Astrocyte (in vitro differentiated cells and primary cell): Measurements from ENCODE around the gene PPP6R2. TPM values are rescaled to one million over a fixed set of nuclear protein-coding genes. Genes with fewer than 3 reads are reported as not detected.
A peak's percentile ranks its signal among the peaks of the same experiment; 100 is the strongest.

Experiments
- DNase-seq: peaks from one replicate; pipeline ENCODE4 v3.0.0-alpha.2; 2010; ENCODE audit warnings: low read depth
- FAIRE-seq: peaks from 2 replicates; lab custom pipeline; 2011; peaks lifted over from hg19 to GRCh38; lab: Jason Lieb, UNC
- H2AFZ ChIP-seq: 2 replicates; pipeline ENCODE4 v1.6.0; 2012; ENCODE audit warnings: low read depth, low read length, inconsistent platforms
- H3K27ac ChIP-seq: 2 replicates; pipeline ENCODE4 v1.5.1; 2011; ENCODE audit warnings: low read depth, low read length, inconsistent platforms
- H3K27me3 ChIP-seq: 2 replicates; pipeline ENCODE4 v1.6.0; 2011; ENCODE audit warnings: low read length, inconsistent platforms; ENCODE audit not compliant: insufficient read depth
- H3K36me3 ChIP-seq: 2 replicates; pipeline ENCODE4 v1.5.1; 2011; ENCODE audit warnings: low read length, inconsistent platforms; ENCODE audit not compliant: insufficient read depth
- H3K4me1 ChIP-seq: 2 replicates; pipeline ENCODE4 v1.5.1; 2011; ENCODE audit warnings: low read length, inconsistent platforms; ENCODE audit not compliant: insufficient read depth
- H3K4me2 ChIP-seq: 2 replicates; pipeline ENCODE4 v1.6.0; 2012; ENCODE audit warnings: low read length, inconsistent platforms
- H3K4me3 ChIP-seq: 2 replicates; pipeline ENCODE4 v1.5.1; 2011; ENCODE audit warnings: low read depth, mild to moderate bottlenecking, low read length, inconsistent platforms; ENCODE audit not compliant: insufficient read depth
- H3K79me2 ChIP-seq: 2 replicates; pipeline ENCODE4 v1.6.0; 2012; ENCODE audit warnings: mild to moderate bottlenecking, low read length, inconsistent platforms; ENCODE audit not compliant: insufficient read depth
- H3K9ac ChIP-seq: 2 replicates; pipeline ENCODE4 v1.6.0; 2012; ENCODE audit warnings: mild to moderate bottlenecking, low read length, inconsistent platforms
- H3K9me3 ChIP-seq: 2 replicates; pipeline ENCODE4 v1.5.1; 2012; ENCODE audit warnings: low read depth, mild to moderate bottlenecking, low read length, inconsistent platforms; ENCODE audit not compliant: insufficient read depth
- H4K20me1 ChIP-seq: 2 replicates; pipeline ENCODE4 v1.6.0; 2012; ENCODE audit warnings: low read length, inconsistent platforms; ENCODE audit not compliant: insufficient read depth
- H3K27ac Mint-ChIP-seq: one replicate; pipeline ENCODE4 v1.8.0; 2021; ENCODE audit warnings: mild to moderate bottlenecking, mixed read lengths; ENCODE audit not compliant: unreplicated experiment
- H3K27me3 Mint-ChIP-seq: one replicate; pipeline ENCODE4 v1.8.0; 2021; ENCODE audit warnings: low read depth, mixed read lengths; ENCODE audit not compliant: unreplicated experiment
- H3K36me3 Mint-ChIP-seq: one replicate; pipeline ENCODE4 v1.8.0; 2021; ENCODE audit warnings: low read depth, mixed read lengths; ENCODE audit not compliant: unreplicated experiment
- H3K4me1 Mint-ChIP-seq: one replicate; pipeline ENCODE4 v1.8.0; 2021; ENCODE audit warnings: low read depth, mixed read lengths; ENCODE audit not compliant: unreplicated experiment
- H3K4me3 Mint-ChIP-seq: one replicate; pipeline ENCODE4 v1.8.0; 2021; ENCODE audit warnings: mild to moderate bottlenecking, moderate library complexity, mixed read lengths; ENCODE audit not compliant: unreplicated experiment
- H3K9me3 Mint-ChIP-seq: one replicate; pipeline ENCODE4 v1.8.0; 2021; ENCODE audit warnings: mild to moderate bottlenecking, mixed read lengths; ENCODE audit not compliant: unreplicated experiment
- CTCF ChIP-seq: IDR thresholded peaks from 2 replicates; pipeline ENCODE4 v1.5.1; 2011; ENCODE audit warnings: low read depth, mild to moderate bottlenecking, inconsistent platforms, low read length, moderate library complexity; ENCODE audit not compliant: insufficient read depth
- EZH2 ChIP-seq: IDR thresholded peaks from 2 replicates; pipeline ENCODE4 v1.6.1; 2012; ENCODE audit warnings: mild to moderate bottlenecking, low read length, inconsistent platforms; ENCODE audit not compliant: insufficient read depth
- total RNA-seq: library from RNA; stranded (reverse); gene quantifications from 2 replicates; pipeline ENCODE4 v1.2.1, GENCODE V29; 2021

Gene PPP6R2
- total RNA-seq, 1 donor from 2014 or later = 48.3 TPM

DNA sequence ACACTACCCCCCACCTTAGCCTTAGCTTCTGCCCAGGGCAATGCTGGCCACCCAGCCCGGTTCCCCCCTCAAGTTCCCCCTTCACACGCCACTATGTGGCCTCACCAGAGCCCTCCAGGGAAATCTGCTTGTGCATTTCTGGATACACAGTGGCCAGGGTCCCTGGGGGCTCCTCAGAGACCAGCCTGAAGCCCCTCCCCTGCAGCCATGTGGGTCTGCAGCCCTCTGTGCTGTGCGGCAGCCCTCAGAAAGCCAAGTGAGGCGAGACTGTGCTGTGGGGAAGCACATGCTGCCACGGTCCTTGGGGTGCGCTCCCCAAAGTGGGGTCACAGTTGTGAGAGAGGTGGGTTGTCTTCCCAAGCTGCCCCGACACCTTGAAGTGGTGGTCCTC, 33.5 kb upstream of the PPP6R2 start:
- TF ChIP-seq CTCF (no peak), EZH2 (no peak)
- peaks cover 13% of the 10 kb centered on the region for H4K20me1 ChIP-seq
- no peak overlapping the region for H3K4me2 ChIP-seq
- Mint-ChIP-seq H3K27me3 (peaks cover 4% of the 10 kb centered on the region), H3K27ac (no peak overlapping the region), H3K4me3 (no peak overlapping the region), H3K36me3 (peaks cover 2% of the 10 kb centered on the region), H3K9me3 (peaks cover 2% of the 10 kb centered on the region), H3K4me1 (peaks cover 12% of the 10 kb centered on the region)
- no peak overlapping the region for H3K9ac ChIP-seq
- H2AFZ ChIP-seq = no peak overlapping the region
- no peak for FAIRE-seq
- no peaks in the 10 kb centered on the region for H3K9me3 ChIP-seq
- H3K36me3 ChIP-seq = no peaks in the 10 kb centered on the region
- H3K27ac ChIP-seq = no peak overlapping the region
- H3K27me3 ChIP-seq = no peaks in the 10 kb centered on the region
- H3K79me2 ChIP-seq = peaks cover 25% of the 10 kb centered on the region
- H3K4me1 ChIP-seq = peaks cover 32% of the 10 kb centered on the region
- H3K4me3 ChIP-seq = no peak overlapping the region
- no peak for DNase-seq

DNA sequence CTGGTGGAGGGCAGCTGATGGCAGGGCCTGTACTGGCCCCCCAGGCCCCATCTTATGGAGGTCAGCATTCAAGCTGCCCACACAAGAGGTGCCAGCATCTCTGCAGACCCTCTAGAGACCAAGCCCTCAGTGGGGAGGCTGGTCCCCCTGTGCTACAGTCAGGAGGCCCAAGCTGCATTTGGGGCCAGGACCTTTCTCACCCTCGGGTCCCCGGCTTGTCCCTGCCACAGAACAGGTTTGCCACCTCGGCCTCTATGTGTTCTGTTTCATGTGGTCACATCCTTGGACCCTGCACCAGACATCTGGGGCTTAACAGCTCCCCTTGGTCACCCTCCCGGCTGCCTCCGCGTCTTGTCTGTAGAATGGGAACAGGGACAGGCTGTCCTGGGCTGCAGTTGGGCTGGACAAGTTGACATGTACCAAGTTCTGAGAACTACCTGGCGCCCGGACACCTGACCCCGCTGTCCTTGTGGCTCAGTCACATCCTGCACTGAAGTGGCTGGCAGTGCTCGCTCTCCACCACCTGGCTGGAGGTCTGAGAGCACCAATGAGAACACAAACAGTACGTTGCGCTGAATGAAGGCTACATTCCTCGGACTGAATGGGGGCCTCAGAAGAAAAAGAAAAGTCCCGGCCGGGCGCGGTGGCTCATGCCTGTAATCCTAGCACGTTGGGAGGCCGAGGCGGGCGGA, 33.0 kb upstream of the PPP6R2 start:
- Histone ChIP-seq H3K9me3 (no peaks in the 10 kb centered on the region), H3K36me3 (no peaks in the 10 kb centered on the region), H3K4me1 (peaks cover 26% of the 10 kb centered on the region), H4K20me1 (peaks cover 7% of the 10 kb centered on the region), H3K27ac (no peak overlapping the region), H3K9ac (no peak overlapping the region), H3K27me3 (no peaks in the 10 kb centered on the region), H3K4me2 (no peak overlapping the region), H2AFZ (no peak overlapping the region), H3K4me3 (no peak overlapping the region), H3K79me2 (peaks cover 19% of the 10 kb centered on the region)
- no peak overlapping the region for H3K27ac Mint-ChIP-seq
- no peak for DNase-seq
- H3K9me3 Mint-ChIP-seq = peaks cover 2% of the 10 kb centered on the region
- peak overlapping the region; percentile 20 for H3K4me3 Mint-ChIP-seq
- peaks cover 5% of the 10 kb centered on the region for H3K27me3 Mint-ChIP-seq
- TF ChIP-seq CTCF = no peak
- TF ChIP-seq EZH2 = no peak
- H3K4me1 Mint-ChIP-seq = peaks cover 12% of the 10 kb centered on the region
- FAIRE-seq = no peak
- H3K36me3 Mint-ChIP-seq = peaks cover 2% of the 10 kb centered on the region

DNA sequence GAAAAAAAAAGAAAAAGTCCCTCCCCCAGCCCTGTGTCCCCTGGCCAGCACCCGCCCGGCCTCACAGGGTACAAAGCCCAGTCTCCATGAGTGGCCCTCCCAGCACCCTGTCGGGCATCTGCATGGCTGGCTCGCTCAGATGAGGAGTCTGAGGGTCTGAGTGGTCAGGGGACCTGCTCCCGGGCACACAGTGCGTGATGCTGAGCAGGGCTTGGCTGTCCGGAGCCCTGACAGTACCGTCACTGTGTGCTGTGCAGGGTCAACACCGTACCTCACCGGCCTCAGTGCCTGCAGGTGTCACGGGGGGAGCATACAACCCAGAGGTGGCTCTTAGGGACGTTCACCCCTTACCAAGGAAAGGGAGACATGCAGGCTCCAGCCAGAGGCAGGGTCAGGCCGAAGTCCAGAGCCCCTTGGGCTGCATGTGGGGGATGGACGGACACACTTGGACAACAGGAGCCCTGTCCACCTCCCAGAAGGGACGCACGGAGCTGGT, 32.1 kb upstream of the PPP6R2 start:
- Mint-ChIP-seq H3K36me3 (peaks cover 2% of the 10 kb centered on the region), H3K4me3 (no peak overlapping the region), H3K27me3 (peaks cover 10% of the 10 kb centered on the region), H3K9me3 (peaks cover 2% of the 10 kb centered on the region), H3K27ac (no peak overlapping the region), H3K4me1 (peaks cover 9% of the 10 kb centered on the region)
- Histone ChIP-seq H3K36me3 (no peaks in the 10 kb centered on the region), H4K20me1 (peaks cover 3% of the 10 kb centered on the region), H2AFZ (no peak overlapping the region), H3K4me2 (no peak overlapping the region), H3K4me1 (peaks cover 19% of the 10 kb centered on the region), H3K79me2 (peaks cover 11% of the 10 kb centered on the region), H3K27me3 (no peaks in the 10 kb centered on the region), H3K4me3 (no peak overlapping the region), H3K27ac (no peak overlapping the region), H3K9me3 (no peaks in the 10 kb centered on the region), H3K9ac (no peak overlapping the region)
- FAIRE-seq = no peak
- no peak for TF ChIP-seq CTCF
- no peak for TF ChIP-seq EZH2
- DNase-seq = no peak
